ENCODE results near the gene PCBP3. TPM values are rescaled to one million over a fixed set of nuclear protein-coding genes. Genes with fewer than 3 reads are reported as not detected.

Gene PCBP3
- total and polyA plus RNA-seq, 2 donors from 2014 or later, result 2.3 to 5.4 TPM

GRCh38 chr21:45816794-45817193, 173.3 kb downstream of the PCBP3 start:
- H3K4me3 ChIP-seq (ENCODE audit: low read length in 3 of 3), result no peak overlapping the region
- H3K9me3 ChIP-seq (ENCODE audit: control insufficient read depth in 2 of 3, insufficient read depth in 1 of 3, low read length in 3 of 3), result no peaks in the 10 kb centered on the region
- H3K36me3 ChIP-seq (ENCODE audit: control insufficient read depth in 2 of 3, insufficient read depth in 3 of 3, low read length in 3 of 3), result no peaks in the 10 kb centered on the region
- H3K27me3 ChIP-seq (ENCODE audit: control insufficient read depth, insufficient read depth, low read length), result no peaks in the 10 kb centered on the region
- FAIRE-seq, result no peak
- TF ChIP-seq CTCF (IDR thresholded peaks at IDR 0.05; ENCODE audit: borderline replicate concordance, extremely low read depth, insufficient read depth), result no peak
- H3K27ac ChIP-seq (ENCODE audit: low read depth in 2 of 2, low read length in 2 of 2), result no peak overlapping the region
- intact Hi-C loops (cut with DNase I), result no loop called here
- H3K9ac ChIP-seq (ENCODE audit: low read length in 3 of 3), result no peak overlapping the region
- DNase-seq, result peak in 1 of 5 donors; percentile 8
- H3K4me1 ChIP-seq (ENCODE audit: control insufficient read depth in 2 of 3, insufficient read depth in 2 of 3, low read depth in 1 of 3, low read length in 3 of 3), result no peaks in the 10 kb centered on the region

GRCh38 chr21:45817345-45817744, 173.8 kb downstream of the PCBP3 start:
- TF ChIP-seq CTCF (IDR thresholded peaks at IDR 0.05; ENCODE audit: borderline replicate concordance, extremely low read depth, insufficient read depth), result no peak
- FAIRE-seq, result no peak
- no peak overlapping the region for H3K27ac ChIP-seq (ENCODE audit: low read depth in 2 of 2, low read length in 2 of 2)
- H3K27me3 ChIP-seq (ENCODE audit: control insufficient read depth, insufficient read depth, low read length), result no peaks in the 10 kb centered on the region
- no peak overlapping the region for H3K4me3 ChIP-seq (ENCODE audit: low read length in 3 of 3)
- H3K9me3 ChIP-seq (ENCODE audit: control insufficient read depth in 2 of 3, insufficient read depth in 1 of 3, low read length in 3 of 3), result no peaks in the 10 kb centered on the region
- H3K36me3 ChIP-seq (ENCODE audit: control insufficient read depth in 2 of 3, insufficient read depth in 3 of 3, low read length in 3 of 3), result no peaks in the 10 kb centered on the region
- intact Hi-C loops (cut with DNase I), result no loop called here
- no peaks in the 10 kb centered on the region for H3K4me1 ChIP-seq (ENCODE audit: control insufficient read depth in 2 of 3, insufficient read depth in 2 of 3, low read depth in 1 of 3, low read length in 3 of 3)
- H3K9ac ChIP-seq (ENCODE audit: low read length in 3 of 3), result no peak overlapping the region
- peak in 2 of 5 donors; percentile 8 to 35 for DNase-seq

GRCh38 chr21:45818276-45818903, 174.9 kb downstream of the PCBP3 start:
- TF ChIP-seq CTCF (IDR thresholded peaks at IDR 0.05; ENCODE audit: borderline replicate concordance, extremely low read depth, insufficient read depth), result no peak
- intact Hi-C loops (cut with DNase I), result no loop called here
- no peaks in the 10 kb centered on the region for H3K9me3 ChIP-seq (ENCODE audit: control insufficient read depth in 2 of 3, insufficient read depth in 1 of 3, low read length in 3 of 3)
- H3K4me3 ChIP-seq (ENCODE audit: low read length in 3 of 3), result no peak overlapping the region
- no peak overlapping the region for H3K9ac ChIP-seq (ENCODE audit: low read length in 3 of 3)
- FAIRE-seq, result no peak
- no peaks in the 10 kb centered on the region for H3K4me1 ChIP-seq (ENCODE audit: control insufficient read depth in 2 of 3, insufficient read depth in 2 of 3, low read depth in 1 of 3, low read length in 3 of 3)
- peak in 1 of 5 donors; percentile 1 for DNase-seq
- no peak overlapping the region for H3K27ac ChIP-seq (ENCODE audit: low read depth in 2 of 2, low read length in 2 of 2)
- H3K27me3 ChIP-seq (ENCODE audit: control insufficient read depth, insufficient read depth, low read length), result no peaks in the 10 kb centered on the region
- H3K36me3 ChIP-seq (ENCODE audit: control insufficient read depth in 2 of 3, insufficient read depth in 3 of 3, low read length in 3 of 3), result no peaks in the 10 kb centered on the region

GRCh38 chr21:45818904-45819285, 175.4 kb downstream of the PCBP3 start:
- DNase-seq, result peak in 2 of 5 donors; percentile 8 to 56
- FAIRE-seq, result no peak
- intact Hi-C loops (cut with DNase I), result no loop called here
- no peak overlapping the region for H3K4me3 ChIP-seq (ENCODE audit: low read length in 3 of 3)
- H3K9me3 ChIP-seq (ENCODE audit: control insufficient read depth in 2 of 3, insufficient read depth in 1 of 3, low read length in 3 of 3), result no peaks in the 10 kb centered on the region
- H3K36me3 ChIP-seq (ENCODE audit: control insufficient read depth in 2 of 3, insufficient read depth in 3 of 3, low read length in 3 of 3), result no peaks in the 10 kb centered on the region
- H3K27ac ChIP-seq (ENCODE audit: low read depth in 2 of 2, low read length in 2 of 2), result no peak overlapping the region
- TF ChIP-seq CTCF (IDR thresholded peaks at IDR 0.05; ENCODE audit: borderline replicate concordance, extremely low read depth, insufficient read depth), result no peak
- H3K4me1 ChIP-seq (ENCODE audit: control insufficient read depth in 2 of 3, insufficient read depth in 2 of 3, low read depth in 1 of 3, low read length in 3 of 3), result no peaks in the 10 kb centered on the region
- no peak overlapping the region for H3K9ac ChIP-seq (ENCODE audit: low read length in 3 of 3)
- H3K27me3 ChIP-seq (ENCODE audit: control insufficient read depth, insufficient read depth, low read length), result no peaks in the 10 kb centered on the region

Data from kidney (tissue), 14 donors.